B cell (primary cell): ENCODE results near the gene KCND3.

Experiments used
- CTCF ChIP-seq: fragments of 200-600 bp; IDR thresholded peaks from one replicate; pipeline ENCODE4 v1.8.0; 2022; ENCODE audit warnings: antibody characterized with exemption, mild to moderate bottlenecking
- EZH2 ChIP-seq: IDR thresholded peaks from 2 replicates; pipeline ENCODE4 v1.6.1; 2012; ENCODE audit warnings: borderline replicate concordance, low read depth, mild to moderate bottlenecking, moderate library complexity, low read length; ENCODE audit not compliant: insufficient read depth, poor library complexity, severe bottlenecking

GRCh38 chr1:111864862-111865261 lies 124.6 kb downstream of the KCND3 start:
- TF ChIP-seq EZH2 (no peak), CTCF (no peak)
